ENCODE data around the gene BANF2.
"Not testable (repeated sequence)": the region's sequence is repeated elsewhere in the genome, so short reads cannot be mapped to it uniquely, and the experiment has no call there.

Gene BANF2

GRCh38 chr20:17699931-17700351, at the start of gene BANF2:
Gene BANF2, plus strand, starts transcription at chr20:17699966. Its CDS starts 25,060 bp downstream, at chr20:17725026.
- no peak for DNase-seq (ENCODE audit: low read depth in 2 of 2)

DNA sequence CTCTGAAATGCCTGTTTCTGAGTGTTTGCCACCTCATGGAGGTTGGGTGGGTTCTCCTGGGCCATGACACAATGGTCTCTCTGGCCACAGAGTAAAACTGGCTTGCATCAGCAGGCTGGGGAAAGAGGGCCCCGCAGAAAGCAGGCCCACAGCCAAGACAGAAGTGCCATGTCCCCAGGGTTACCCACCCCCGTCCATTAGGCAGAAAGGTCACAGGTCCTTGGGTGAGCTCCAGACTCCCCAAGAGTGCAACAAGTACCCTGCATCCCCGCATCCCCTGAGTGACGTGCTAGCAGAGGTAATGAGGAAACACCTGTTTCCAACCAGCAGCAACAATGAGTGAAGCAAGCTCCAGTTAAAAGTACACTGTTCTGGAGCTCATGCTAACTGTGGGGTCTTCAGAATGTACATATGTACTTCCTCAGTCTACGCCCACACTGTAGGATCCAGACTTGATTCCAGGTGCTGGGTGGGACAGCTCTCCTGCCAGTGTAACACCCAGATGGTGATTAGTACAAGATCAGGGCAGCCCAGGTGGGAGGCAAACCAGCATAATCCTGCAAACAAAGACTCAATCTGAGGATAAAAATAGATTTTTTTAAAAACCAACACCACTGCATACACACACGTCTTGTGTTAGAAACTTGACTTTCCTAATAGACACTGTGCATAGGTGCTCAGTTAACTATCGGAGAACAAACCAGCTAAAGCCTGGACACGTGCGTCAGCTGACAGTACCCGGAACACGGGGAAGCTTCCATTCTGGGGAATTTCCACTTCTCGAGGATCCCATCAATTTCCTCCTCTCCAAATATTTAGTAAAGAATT, 49.3 kb upstream of the BANF2 start:
- no peak for DNase-seq (ENCODE audit: low read depth in 2 of 2)

DNA sequence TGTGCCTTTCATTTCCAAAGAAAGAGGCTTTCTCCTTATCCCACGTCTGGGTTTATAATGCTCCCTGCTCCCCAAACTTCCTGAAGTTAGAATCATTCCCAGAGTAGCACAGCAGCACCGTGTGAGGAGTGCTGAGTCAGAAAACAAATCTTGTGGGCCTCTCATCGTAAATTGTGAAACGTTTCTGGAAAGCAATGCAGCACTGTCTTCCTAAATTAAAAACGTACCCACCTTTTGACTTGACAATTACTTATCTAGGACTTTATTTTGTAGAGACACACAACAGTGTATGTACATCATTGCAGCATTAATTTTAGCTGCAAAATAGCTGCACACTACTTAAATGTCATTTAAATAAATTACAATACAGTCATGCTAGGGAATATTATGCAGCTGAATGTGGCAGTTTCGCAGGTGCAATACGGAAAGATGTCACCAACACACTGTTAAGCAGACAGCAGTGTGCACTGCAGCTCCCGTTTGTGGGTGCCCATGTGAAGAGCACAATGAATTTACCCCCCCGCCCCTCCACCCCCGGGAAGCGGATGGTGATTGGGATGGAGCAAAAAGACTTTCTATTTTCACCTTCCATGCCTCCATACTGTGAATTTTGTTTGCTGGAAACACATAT, 48.5 kb upstream of the BANF2 start:
- DNase-seq (ENCODE audit: low read depth in 2 of 2) = no peak

DNA sequence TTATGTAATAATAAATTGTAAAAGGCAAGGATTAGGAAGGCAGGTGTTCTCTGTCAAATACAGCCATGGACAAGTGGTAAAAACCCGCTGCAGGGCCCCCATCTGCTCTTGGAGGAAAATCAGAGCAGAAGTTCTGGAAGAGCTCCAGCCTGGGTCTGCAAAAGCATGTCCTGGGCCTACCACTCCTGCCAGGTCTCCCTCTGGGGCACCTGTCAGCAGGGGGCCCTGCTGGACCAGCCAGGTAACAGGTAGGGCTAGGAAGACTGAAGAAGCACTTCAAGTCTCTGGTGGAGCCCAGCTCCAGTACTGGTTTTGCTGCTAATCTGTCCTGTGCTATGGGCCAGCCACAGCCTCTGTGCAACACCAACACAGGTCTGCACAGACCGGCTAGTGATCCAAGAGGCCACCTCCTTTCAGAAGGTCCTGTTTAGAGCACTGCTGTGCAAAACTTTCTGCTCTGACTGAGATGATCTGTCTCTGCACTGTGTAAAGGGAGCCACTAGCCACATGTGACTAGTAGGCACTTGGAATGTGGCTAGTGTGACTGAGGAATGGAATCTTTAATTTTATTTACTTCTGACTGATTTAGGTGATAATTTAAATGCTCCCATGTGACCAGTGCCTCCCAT, 47.9 kb upstream of the BANF2 start:
- no peak for DNase-seq (ENCODE audit: low read depth in 2 of 2)

- DNase-seq (ENCODE audit: low read depth in 2 of 2) = no peak
Measured at GRCh38 chr20:17652411-17652810, 47.4 kb upstream of the BANF2 start.

GRCh38 chr20:17653835-17654648, 45.7 kb upstream of the BANF2 start:
- no peak for DNase-seq (ENCODE audit: low read depth in 2 of 2)

- no peak for DNase-seq (ENCODE audit: low read depth in 2 of 2)
Measured at GRCh38 chr20:17654649-17655285, 45.0 kb upstream of the BANF2 start.

- no peak for DNase-seq (ENCODE audit: low read depth in 2 of 2)
Measured at GRCh38 chr20:17655286-17655651, 44.5 kb upstream of the BANF2 start.

DNA sequence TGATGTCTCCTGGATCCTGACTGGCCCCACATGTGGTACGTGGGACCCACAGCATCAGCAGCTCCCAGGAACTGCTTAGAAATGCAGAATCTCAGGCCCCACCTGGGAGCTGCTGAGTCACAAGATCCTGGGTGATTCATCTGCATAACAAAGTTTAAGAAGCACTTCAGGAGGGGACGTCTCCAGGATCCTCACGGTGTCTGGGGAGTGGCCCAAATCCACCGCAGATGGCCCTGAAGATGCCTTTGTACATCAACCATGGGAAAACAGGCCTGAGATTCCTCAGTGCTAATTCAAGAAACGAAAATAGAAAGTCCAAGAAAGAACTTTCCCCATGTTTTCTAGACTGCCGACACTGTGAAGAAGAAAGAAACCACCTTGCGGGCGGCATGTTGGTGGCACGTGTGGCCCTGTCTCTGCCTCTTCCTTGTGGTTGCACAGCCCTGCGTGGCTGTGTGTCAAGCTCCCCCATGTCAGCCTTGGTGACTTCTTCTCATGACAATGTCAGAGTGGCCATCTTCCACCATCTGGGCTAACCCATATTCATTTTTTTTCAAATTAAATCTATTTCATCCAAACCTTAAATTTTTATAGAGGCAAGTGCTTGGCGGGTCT, 43.8 kb upstream of the BANF2 start:
- no peak for DNase-seq (ENCODE audit: low read depth in 2 of 2)

- DNase-seq (ENCODE audit: low read depth in 2 of 2) = no peak
Measured at GRCh38 chr20:17657079-17657825, 42.5 kb upstream of the BANF2 start.

- no peak for DNase-seq (ENCODE audit: low read depth in 2 of 2)
Measured at GRCh38 chr20:17657898-17658647, 41.7 kb upstream of the BANF2 start.

DNA sequence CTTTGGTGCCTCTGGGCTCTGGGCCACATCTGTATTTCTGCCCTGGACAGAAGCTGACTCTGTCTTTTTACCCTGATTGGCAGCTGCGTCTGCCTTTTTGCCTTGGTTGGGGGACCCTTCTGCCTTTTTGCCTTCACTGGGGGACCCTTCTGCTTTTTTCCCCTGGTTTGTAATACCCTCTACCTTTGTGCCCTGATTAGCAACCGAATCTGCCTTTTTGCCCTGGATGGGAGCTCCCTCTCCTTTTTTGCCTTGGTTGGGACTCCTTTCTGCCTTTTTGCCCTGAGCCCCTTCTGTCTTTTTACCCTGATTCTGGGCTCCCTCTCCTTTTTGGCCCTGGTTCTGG, 41.1 kb upstream of the BANF2 start:
- DNase-seq (ENCODE audit: low read depth in 2 of 2) = no peak

- not testable (repeated sequence) for DNase-seq (ENCODE audit: low read depth in 2 of 2)
Measured at GRCh38 chr20:17659344-17659743, 40.4 kb upstream of the BANF2 start.

GRCh38 chr20:17659801-17660200, 40.0 kb upstream of the BANF2 start:
- no peak for DNase-seq (ENCODE audit: low read depth in 2 of 2)

- DNase-seq (ENCODE audit: low read depth in 2 of 2) = no peak
Measured at GRCh38 chr20:17660667-17661066, 39.1 kb upstream of the BANF2 start.

GRCh38 chr20:17661121-17661744, 38.5 kb upstream of the BANF2 start:
- no peak for DNase-seq (ENCODE audit: low read depth in 2 of 2)

- DNase-seq (ENCODE audit: low read depth in 2 of 2) = no peak
Measured at GRCh38 chr20:17662333-17663039, 37.3 kb upstream of the BANF2 start.

- no peak for DNase-seq (ENCODE audit: low read depth in 2 of 2)
Measured at GRCh38 chr20:17663040-17663399, 36.7 kb upstream of the BANF2 start.

GRCh38 chr20:17663486-17663885, 36.3 kb upstream of the BANF2 start:
- no peak for DNase-seq (ENCODE audit: low read depth in 2 of 2)

Data from stimulated activated CD8-positive, alpha-beta memory T cell treated with anti-CD3 and anti-CD28 coated beads, Interleukin-2, amount 100 ng/mL, for 48 hours (primary cell).